ENCODE measurements around the gene ERFL.

- TF ChIP-seq CTCF (conservative IDR thresholded peaks at IDR 0.05; ENCODE audit: low read depth, low read length) (no peak), POLR2A (IDR thresholded peaks at IDR 0.05; ENCODE audit: low read depth, low read length) (no peak), SMC3 (IDR thresholded peaks at IDR 0.05; ENCODE audit: low read depth, low read length) (no peak), MAFK (IDR thresholded peaks at IDR 0.05; ENCODE audit: low read depth, low read length) (no peak), USF2 (IDR thresholded peaks at IDR 0.05; ENCODE audit: low read depth, low read length) (no peak), CEBPB (IDR thresholded peaks at IDR 0.05; ENCODE audit: low read depth, low read length) (no peak), RFX5 (IDR thresholded peaks at IDR 0.05; ENCODE audit: low read depth, low read length) (no peak), RAD21 (IDR thresholded peaks at IDR 0.05; ENCODE audit: low read length) (no peak)
Observed at GRCh38 chr19:41922585-41922984, 5.7 kb downstream of the ERFL start.

Measured in IMR-90 (cell line).